WTC11 (cell line): ENCODE data around the gene CPEB1.

Source experiments
- SMAD4 ChIP-seq: sonication (generic); formaldehyde crosslinking; IDR thresholded peaks from 2 replicates; pipeline ENCODE4 v1.8.0; 2022; ENCODE audit warnings: mild to moderate bottlenecking, missing genetic modification reagents
- TF ChIP-seq, protein P1 (sequence below): sonication (generic); formaldehyde crosslinking; IDR thresholded peaks from 2 replicates; pipeline ENCODE4 v1.8.0; 2022; ENCODE audit warnings: mild to moderate bottlenecking, missing genetic modification reagents
- TF ChIP-seq, protein P2 (sequence below): fragments of 200-600 bp; IDR thresholded peaks from 2 replicates; pipeline ENCODE4 v1.8.0; 2022; ENCODE audit warnings: antibody characterized with exemption

GRCh38 chr15:82613747-82614146 is 33.4 kb downstream of the CPEB1 start:
- TF ChIP-seq, protein P1, sequence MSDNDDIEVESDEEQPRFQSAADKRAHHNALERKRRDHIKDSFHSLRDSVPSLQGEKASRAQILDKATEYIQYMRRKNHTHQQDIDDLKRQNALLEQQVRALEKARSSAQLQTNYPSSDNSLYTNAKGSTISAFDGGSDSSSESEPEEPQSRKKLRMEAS (CRISPR knock-in tag) = no peak
- TF ChIP-seq, protein P2, sequence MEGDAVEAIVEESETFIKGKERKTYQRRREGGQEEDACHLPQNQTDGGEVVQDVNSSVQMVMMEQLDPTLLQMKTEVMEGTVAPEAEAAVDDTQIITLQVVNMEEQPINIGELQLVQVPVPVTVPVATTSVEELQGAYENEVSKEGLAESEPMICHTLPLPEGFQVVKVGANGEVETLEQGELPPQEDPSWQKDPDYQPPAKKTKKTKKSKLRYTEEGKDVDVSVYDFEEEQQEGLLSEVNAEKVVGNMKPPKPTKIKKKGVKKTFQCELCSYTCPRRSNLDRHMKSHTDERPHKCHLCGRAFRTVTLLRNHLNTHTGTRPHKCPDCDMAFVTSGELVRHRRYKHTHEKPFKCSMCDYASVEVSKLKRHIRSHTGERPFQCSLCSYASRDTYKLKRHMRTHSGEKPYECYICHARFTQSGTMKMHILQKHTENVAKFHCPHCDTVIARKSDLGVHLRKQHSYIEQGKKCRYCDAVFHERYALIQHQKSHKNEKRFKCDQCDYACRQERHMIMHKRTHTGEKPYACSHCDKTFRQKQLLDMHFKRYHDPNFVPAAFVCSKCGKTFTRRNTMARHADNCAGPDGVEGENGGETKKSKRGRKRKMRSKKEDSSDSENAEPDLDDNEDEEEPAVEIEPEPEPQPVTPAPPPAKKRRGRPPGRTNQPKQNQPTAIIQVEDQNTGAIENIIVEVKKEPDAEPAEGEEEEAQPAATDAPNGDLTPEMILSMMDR = no peak
- no peak for TF ChIP-seq SMAD4 (CRISPR knock-in tag)
